ENCODE data around the gene MCTP2.

Gene MCTP2

GRCh38 chr15:94383706-94384105 is 152.3 kb downstream of the MCTP2 start:
- no peak overlapping the region for H3K4me3 ChIP-seq (ENCODE audit: low read depth, low read length)
- no peak for TF ChIP-seq ZNF624 (tag by site-specific recombination; IDR thresholded peaks at IDR 0.05)
- no peak for TF ChIP-seq ZBTB44 (tag by site-specific recombination; IDR thresholded peaks at IDR 0.05)
- no peak for TF ChIP-seq ZNF544 (tag by site-specific recombination; IDR thresholded peaks at IDR 0.05)
- TF ChIP-seq ZNF785 (tag by site-specific recombination; IDR thresholded peaks at IDR 0.05), result no peak
- TF ChIP-seq ZNF202 (tag by site-specific recombination; IDR thresholded peaks at IDR 0.05; ENCODE audit: borderline replicate concordance), result no peak
- no peak for TF ChIP-seq ZNF112 (tag by site-specific recombination; IDR thresholded peaks at IDR 0.05)
- TF ChIP-seq ZNF621 (tag by site-specific recombination; IDR thresholded peaks at IDR 0.05), result no peak
- TF ChIP-seq ZNF362 (tag by site-specific recombination; IDR thresholded peaks at IDR 0.05), result no peak
- no peak for TF ChIP-seq ZNF174 (tag by site-specific recombination; IDR thresholded peaks at IDR 0.05)
- no peak for TF ChIP-seq ZNF157 (tag by site-specific recombination; IDR thresholded peaks at IDR 0.05)
- TF ChIP-seq MYNN (tag by site-specific recombination; IDR thresholded peaks at IDR 0.05; ENCODE audit: borderline replicate concordance), result no peak
- TF ChIP-seq ZNF843 (tag by site-specific recombination; IDR thresholded peaks at IDR 0.05), result no peak
- H3K4me1 ChIP-seq (ENCODE audit: control insufficient read depth, insufficient read depth, low read length), result no peaks in the 10 kb centered on the region
- ChIA-PET POLR2A (no interaction called here), CTCF (no interaction called here)
- H3K9me3 ChIP-seq (ENCODE audit: control insufficient read depth, insufficient read depth, low read depth, low read length), result no peaks in the 10 kb centered on the region
- H3K36me3 ChIP-seq (ENCODE audit: control insufficient read depth in 2 of 2, insufficient read depth in 1 of 2, low read length in 2 of 2), result no peaks in the 10 kb centered on the region
- no peak overlapping the region for H3K27ac ChIP-seq (ENCODE audit: extremely low read depth, low read depth, low read length)

- CTCF ChIA-PET, result interaction anchor here (0.7 kb wide), 1 partner anchor 634 kb away, joined by 4 read pairs; no protein-coding TSS in a partner anchor
- Histone ChIP-seq H3K9me3 (ENCODE audit: control insufficient read depth, insufficient read depth, low read depth, low read length) (no peaks in the 10 kb centered on the region), H3K36me3 (ENCODE audit: control insufficient read depth in 2 of 2, insufficient read depth in 1 of 2, low read length in 2 of 2) (no peaks in the 10 kb centered on the region; a peak in 1 of 3 replicates), H3K4me3 (ENCODE audit: low read depth, low read length) (no peak overlapping the region), H3K4me1 (ENCODE audit: control insufficient read depth, insufficient read depth, low read length) (no peaks in the 10 kb centered on the region), H3K27ac (ENCODE audit: extremely low read depth, low read depth, low read length) (no peak overlapping the region)
- TF ChIP-seq INSM2 (tag by site-specific recombination; IDR thresholded peaks at IDR 0.05), result no peak
- no peak for TF ChIP-seq AEBP2 (tag by site-specific recombination; IDR thresholded peaks at IDR 0.05; ENCODE audit: borderline replicate concordance)
- no peak for TF ChIP-seq HOXA7 (CRISPR knock-in tag; IDR thresholded peaks at IDR 0.05; ENCODE audit: borderline replicate concordance)
- TF ChIP-seq ZNF747 (tag by site-specific recombination; IDR thresholded peaks at IDR 0.05), result no peak
- no peak for TF ChIP-seq SP2 (tag by site-specific recombination; IDR thresholded peaks at IDR 0.05)
- no peak for TF ChIP-seq GFI1B (tag by site-specific recombination; IDR thresholded peaks at IDR 0.05)
- no peak for TF ChIP-seq ZNF398 (tag by site-specific recombination; IDR thresholded peaks at IDR 0.05)
- TF ChIP-seq ZNF132 (tag by site-specific recombination; IDR thresholded peaks at IDR 0.05; ENCODE audit: borderline replicate concordance), result no peak
- TF ChIP-seq ZBTB21 (tag by site-specific recombination; IDR thresholded peaks at IDR 0.05), result no peak
- no peak for TF ChIP-seq GLI4 (tag by site-specific recombination; IDR thresholded peaks at IDR 0.05)
- no peak for TF ChIP-seq HOXC10 (CRISPR knock-in tag; IDR thresholded peaks at IDR 0.05)
- no peak for TF ChIP-seq ZBTB7A (tag by site-specific recombination; IDR thresholded peaks at IDR 0.05; ENCODE audit: low read depth)
- TF ChIP-seq ZNF174 (tag by site-specific recombination; IDR thresholded peaks at IDR 0.05), result no peak
- TF ChIP-seq KLF9 (tag by site-specific recombination; IDR thresholded peaks at IDR 0.05; ENCODE audit: low read depth), result no peak
- no peak for TF ChIP-seq ZNF548 (tag by site-specific recombination; IDR thresholded peaks at IDR 0.05)
- no peak for TF ChIP-seq ZSCAN18 (tag by site-specific recombination; IDR thresholded peaks at IDR 0.05)
- POLR2A ChIA-PET, result interaction anchor here (0.5 kb wide), 1 partner anchor 200 kb away, joined by 3 read pairs; no protein-coding TSS in a partner anchor
These were observed 154.1 kb downstream of the MCTP2 start for GRCh38 chr15:94385441-94385840.
